HepG2 (cell line): ENCODE data around the gene NEURL4. TPM values are rescaled to one million over a fixed set of nuclear protein-coding genes. Genes with fewer than 3 reads are reported as not detected.

ENCODE experiments used
- ETV5 ChIP-seq: IDR thresholded peaks from 2 replicates; pipeline ENCODE4 v1.6.1; 2018; ENCODE audit warnings: missing biosample characterization, missing genetic modification reagents, inconsistent platforms, borderline replicate concordance
- GATAD1 ChIP-seq: IDR thresholded peaks from 2 replicates; pipeline ENCODE4 v1.6.1; 2016; ENCODE audit warnings: missing genetic modification reagents, missing compliant biosample characterization
- JUND ChIP-seq: sonication (generic); formaldehyde crosslinking; IDR thresholded peaks from 2 replicates; pipeline ENCODE4 v1.8.0; 2022; ENCODE audit warnings: mild to moderate bottlenecking, missing genetic modification reagents
- MAZ ChIP-seq, 2 experiments: sonication (generic) in 1 of 2; formaldehyde crosslinking in 1 of 2; IDR thresholded peaks; 2 replicates each; pipeline versions ENCODE4 v1.5.0 to v1.6.1; 2012 to 2020; ENCODE audit warnings: low read depth in 2 of 2, mild to moderate bottlenecking in 2 of 2, borderline replicate concordance in 1 of 2, improper control_type of control experiment in 1 of 2, low read length in 1 of 2, missing genetic modification reagents in 1 of 2, moderate library complexity in 1 of 2
- MXI1 ChIP-seq: IDR thresholded peaks from 3 replicates; pipeline ENCODE4 v1.6.1; 2012; ENCODE audit warnings: low read depth, low read length, inconsistent platforms, borderline replicate concordance
- PBX3 ChIP-seq: sonication (generic); formaldehyde crosslinking; IDR thresholded peaks from 2 replicates; pipeline ENCODE4 v1.8.1; 2023; ENCODE audit warnings: missing genetic modification reagents, inconsistent platforms, borderline replicate concordance
- SPEN ChIP-seq: sonication (generic); formaldehyde crosslinking; IDR thresholded peaks from 2 replicates; pipeline ENCODE4 v1.5.1; 2020; ENCODE audit warnings: low read depth, mild to moderate bottlenecking, missing genetic modification reagents
- TAF1 ChIP-seq: sonication (generic); formaldehyde crosslinking; IDR thresholded peaks from 2 replicates; pipeline ENCODE4 v1.4.0; 2020; ENCODE audit warnings: missing genetic modification reagents
- ZHX2 ChIP-seq, 2 experiments: sonication (generic) in 1 of 2; formaldehyde crosslinking in 1 of 2; IDR thresholded peaks; 2 replicates each; pipeline versions ENCODE4 v1.6.1 to v1.9.0; 2014 to 2022; ENCODE audit warnings: antibody characterized with exemption in 1 of 2, borderline replicate concordance in 1 of 2, inconsistent platforms in 1 of 2, low read depth in 1 of 2, missing genetic modification reagents in 1 of 2
- ZNF12 ChIP-seq: sonication (generic); formaldehyde crosslinking; IDR thresholded peaks from 2 replicates; pipeline ENCODE4 v1.5.0; 2020; ENCODE audit warnings: missing genetic modification reagents
- ZNF160 ChIP-seq: sonication (generic); formaldehyde crosslinking; IDR thresholded peaks from 2 replicates; pipeline ENCODE4 v1.8.0; 2022; ENCODE audit warnings: mild to moderate bottlenecking, inconsistent platforms, missing genetic modification reagents
- ZNF224 ChIP-seq: sonication (generic); formaldehyde crosslinking; IDR thresholded peaks from 2 replicates; pipeline ENCODE4 v1.5.0; 2020; ENCODE audit warnings: mild to moderate bottlenecking, missing genetic modification reagents
- polyA plus RNA-seq, 8 experiments: library from polyadenylated mRNA; depleted of rRNA in 3 of 8; stranded (reverse) in 7 of 8; unstranded in 1 of 8; fragments of >200 nt; fragmentation: Illumina TruSeq in 4 of 8; extraction: Trizol in 4 of 8; gene quantifications; 2 replicates each; pipeline versions ENCODE4 v1.2.1 to v1.2.3, GENCODE V29; 2011 to 2016; ENCODE audit warnings: low read depth in 4 of 8, missing spikeins in 1 of 8, mixed read lengths in 1 of 8; ENCODE audit not compliant: insufficient read depth in 1 of 8
- total RNA-seq, 5 experiments: library from RNA; depleted of rRNA; stranded (reverse); fragments of >200 nt; fragmentation: Illumina TruSeq; extraction: Trizol; gene quantifications; 2 replicates each; pipeline ENCODE4 v1.2.3, GENCODE V29; 2016; ENCODE audit warnings: low read depth in 1 of 5
- TF ChIP-seq, protein P1 (sequence below): sonication (generic); formaldehyde crosslinking; IDR thresholded peaks from 2 replicates; pipeline ENCODE4 v1.4.0; 2020; ENCODE audit warnings: low read depth, mild to moderate bottlenecking, missing genetic modification reagents
- TF ChIP-seq, protein P2 (sequence below): sonication (generic); formaldehyde crosslinking; IDR thresholded peaks from 2 replicates; pipeline ENCODE4 v1.8.0; 2022; ENCODE audit warnings: mild to moderate bottlenecking, missing genetic modification reagents, moderate library complexity
- TF ChIP-seq, protein P3 (sequence below): IDR thresholded peaks from 2 replicates; pipeline ENCODE4 v1.6.1; 2018; ENCODE audit warnings: missing genetic modification reagents, mild to moderate bottlenecking, missing compliant biosample characterization

NEURL4 gene
- total and polyA plus RNA-seq, 2 of the 13 experiments (the other 11 are each of a cell fraction or from before 2014, with no cell fraction given): 14.8 to 15.7 TPM

- TF ChIP-seq, protein P1, sequence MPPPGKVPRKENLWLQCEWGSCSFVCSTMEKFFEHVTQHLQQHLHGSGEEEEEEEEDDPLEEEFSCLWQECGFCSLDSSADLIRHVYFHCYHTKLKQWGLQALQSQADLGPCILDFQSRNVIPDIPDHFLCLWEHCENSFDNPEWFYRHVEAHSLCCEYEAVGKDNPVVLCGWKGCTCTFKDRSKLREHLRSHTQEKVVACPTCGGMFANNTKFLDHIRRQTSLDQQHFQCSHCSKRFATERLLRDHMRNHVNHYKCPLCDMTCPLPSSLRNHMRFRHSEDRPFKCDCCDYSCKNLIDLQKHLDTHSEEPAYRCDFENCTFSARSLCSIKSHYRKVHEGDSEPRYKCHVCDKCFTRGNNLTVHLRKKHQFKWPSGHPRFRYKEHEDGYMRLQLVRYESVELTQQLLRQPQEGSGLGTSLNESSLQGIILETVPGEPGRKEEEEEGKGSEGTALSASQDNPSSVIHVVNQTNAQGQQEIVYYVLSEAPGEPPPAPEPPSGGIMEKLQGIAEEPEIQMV (CRISPR knock-in tag): peak; percentile 16; the same call in 1 of the 2 replicates
- peak; percentile 81 for TF ChIP-seq ETV5
- TF ChIP-seq, protein P2, sequence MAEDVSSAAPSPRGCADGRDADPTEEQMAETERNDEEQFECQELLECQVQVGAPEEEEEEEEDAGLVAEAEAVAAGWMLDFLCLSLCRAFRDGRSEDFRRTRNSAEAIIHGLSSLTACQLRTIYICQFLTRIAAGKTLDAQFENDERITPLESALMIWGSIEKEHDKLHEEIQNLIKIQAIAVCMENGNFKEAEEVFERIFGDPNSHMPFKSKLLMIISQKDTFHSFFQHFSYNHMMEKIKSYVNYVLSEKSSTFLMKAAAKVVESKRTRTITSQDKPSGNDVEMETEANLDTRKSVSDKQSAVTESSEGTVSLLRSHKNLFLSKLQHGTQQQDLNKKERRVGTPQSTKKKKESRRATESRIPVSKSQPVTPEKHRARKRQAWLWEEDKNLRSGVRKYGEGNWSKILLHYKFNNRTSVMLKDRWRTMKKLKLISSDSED: peak; percentile 88; the same call in 1 of the 2 replicates
- TF ChIP-seq SPEN (CRISPR knock-in tag): 0 out of 2 replicates have a peak, but pooled peaks have one; percentile 8
- no peak for TF ChIP-seq PBX3 (CRISPR knock-in tag)
- no peak for TF ChIP-seq ZNF224 (CRISPR knock-in tag)
- TF ChIP-seq ZNF160: no peak
- TF ChIP-seq, protein P3, sequence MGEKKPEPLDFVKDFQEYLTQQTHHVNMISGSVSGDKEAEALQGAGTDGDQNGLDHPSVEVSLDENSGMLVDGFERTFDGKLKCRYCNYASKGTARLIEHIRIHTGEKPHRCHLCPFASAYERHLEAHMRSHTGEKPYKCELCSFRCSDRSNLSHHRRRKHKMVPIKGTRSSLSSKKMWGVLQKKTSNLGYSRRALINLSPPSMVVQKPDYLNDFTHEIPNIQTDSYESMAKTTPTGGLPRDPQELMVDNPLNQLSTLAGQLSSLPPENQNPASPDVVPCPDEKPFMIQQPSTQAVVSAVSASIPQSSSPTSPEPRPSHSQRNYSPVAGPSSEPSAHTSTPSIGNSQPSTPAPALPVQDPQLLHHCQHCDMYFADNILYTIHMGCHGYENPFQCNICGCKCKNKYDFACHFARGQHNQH: no peak
- peak; percentile 33; the same call in 1 of the 3 replicates for TF ChIP-seq MXI1
- TF ChIP-seq MAZ (IDR thresholded peaks at IDR 0.05; ENCODE audit: borderline replicate concordance, low read depth, low read length): no peak
- 0 out of 2 replicates have a peak, but pooled peaks have one; percentile 45 for TF ChIP-seq MAZ (CRISPR knock-in tag; IDR thresholded peaks at IDR 0.05; ENCODE audit: low read depth)
- TF ChIP-seq ZNF12 (CRISPR knock-in tag): no peak
- TF ChIP-seq GATAD1 (CRISPR knock-in tag): no peak; the same call in 1 of the 2 replicates
- TF ChIP-seq JUND (CRISPR knock-in tag): no peak
- TF ChIP-seq ZHX2 (IDR thresholded peaks at IDR 0.05; ENCODE audit: low read depth): no peak
- peak; percentile 23; the same call in 1 of the 2 replicates for TF ChIP-seq ZHX2 (CRISPR knock-in tag; IDR thresholded peaks at IDR 0.05; ENCODE audit: borderline replicate concordance)
- TF ChIP-seq TAF1 (CRISPR knock-in tag): no peak; the same call in none of the 2 replicates
Observed at GRCh38 chr17:7307686-7308624, 21.2 kb downstream of the NEURL4 start (continued).
